Measurements from ENCODE around the gene CNTN5.

CNTN5 gene

GRCh38 chr11:99593197-99593596 is 572.4 kb downstream of the CNTN5 start:
- DNase-seq: no peak

GRCh38 chr11:99601179-99601578 is 580.4 kb downstream of the CNTN5 start:
- DNase-seq: no peak

- DNase-seq: no peak
Observed at GRCh38 chr11:99614352-99614751, 593.6 kb downstream of the CNTN5 start.

GRCh38 chr11:99630629-99631028 is 609.9 kb downstream of the CNTN5 start:
- no peak for DNase-seq

- DNase-seq: no peak
Observed at GRCh38 chr11:99631618-99632017, 610.9 kb downstream of the CNTN5 start.

- DNase-seq: no peak
Observed at GRCh38 chr11:99632969-99633368, 612.2 kb downstream of the CNTN5 start.

GRCh38 chr11:99634581-99634980 is 613.8 kb downstream of the CNTN5 start:
- DNase-seq: no peak

GRCh38 chr11:99638073-99638553 is 617.4 kb downstream of the CNTN5 start:
- no peak for DNase-seq

GRCh38 chr11:99640671-99641070 is 619.9 kb downstream of the CNTN5 start:
- no peak for DNase-seq

- no peak for DNase-seq
Observed at GRCh38 chr11:99645934-99646333, 625.2 kb downstream of the CNTN5 start.

GRCh38 chr11:99670067-99670676 is 649.4 kb downstream of the CNTN5 start:
- no peak for DNase-seq

- no peak for DNase-seq
Observed at GRCh38 chr11:99671808-99672409, 651.2 kb downstream of the CNTN5 start.

GRCh38 chr11:99676292-99676691 is 655.5 kb downstream of the CNTN5 start:
- DNase-seq: no peak

GRCh38 chr11:99682171-99682570 is 661.4 kb downstream of the CNTN5 start:
- no peak for DNase-seq

GRCh38 chr11:99682646-99683045 is 661.9 kb downstream of the CNTN5 start:
- no peak for DNase-seq

GRCh38 chr11:99683933-99684332 is 663.2 kb downstream of the CNTN5 start:
- no peak for DNase-seq

- no peak for DNase-seq
Observed at GRCh38 chr11:99686838-99687237, 666.1 kb downstream of the CNTN5 start.

GRCh38 chr11:99687320-99687719 is 666.6 kb downstream of the CNTN5 start:
- no peak for DNase-seq

- DNase-seq: no peak
Observed at GRCh38 chr11:99693941-99694492, 673.3 kb downstream of the CNTN5 start.

GRCh38 chr11:99695106-99695505 is 674.4 kb downstream of the CNTN5 start:
- no peak for DNase-seq

GRCh38 chr11:99706848-99707247 is 686.1 kb downstream of the CNTN5 start:
- no peak for DNase-seq

GRCh38 chr11:99708928-99709672 is 688.4 kb downstream of the CNTN5 start:
- DNase-seq: no peak

GRCh38 chr11:99716302-99716701 is 695.6 kb downstream of the CNTN5 start:
- no peak for DNase-seq

Data from hypothalamus (tissue), 51 donors.